ENCODE measurements around the gene DEDD. TPM values are rescaled to one million over a fixed set of nuclear protein-coding genes. Genes with fewer than 3 reads are reported as not detected.

The DEDD gene
- total RNA-seq, 1 donor from 2014 or later, result 40.9 TPM

DNA sequence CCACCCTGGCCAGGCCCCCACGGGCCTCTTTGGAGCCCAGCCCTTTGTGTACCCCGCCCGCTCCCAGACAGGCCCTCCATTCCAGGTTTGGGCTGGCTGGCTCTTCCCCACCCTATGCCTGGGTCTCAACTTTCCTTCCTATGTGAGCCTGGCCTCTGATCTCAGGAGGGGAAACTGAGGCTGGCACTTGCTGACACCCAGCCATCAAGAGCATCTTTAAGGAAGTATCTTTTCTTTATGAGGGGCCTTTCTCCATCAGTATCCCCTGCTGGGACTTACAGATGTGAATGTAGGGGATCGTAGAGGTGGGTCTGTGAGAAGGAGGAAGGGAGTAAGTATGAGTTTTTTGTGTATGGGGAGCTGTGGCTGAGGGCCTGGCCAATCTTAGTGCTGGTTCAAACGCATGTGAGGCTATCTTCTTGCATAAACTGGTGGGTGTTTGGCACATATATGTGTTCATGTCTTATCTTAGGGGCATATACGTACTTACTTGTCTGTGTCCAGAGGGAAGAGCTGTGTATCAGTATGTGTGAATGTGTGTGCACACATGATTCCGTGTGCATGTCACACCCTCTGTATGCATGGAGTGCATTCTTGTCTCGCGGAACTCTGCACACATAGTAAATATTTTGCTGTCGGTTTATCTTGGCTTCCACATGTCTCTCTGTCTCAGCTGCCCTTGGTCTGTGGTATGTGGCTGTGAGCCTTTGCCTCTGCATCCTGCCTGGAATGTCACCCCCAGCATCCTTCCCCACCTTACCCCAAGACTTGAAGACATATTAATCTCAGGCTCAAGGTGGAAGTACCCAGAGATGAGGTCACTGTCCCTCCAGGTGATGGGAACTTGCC, 48.5 kb downstream of the DEDD start:
- H3K9me3 ChIP-seq (ENCODE audit: insufficient read depth, low read depth, low read length), result no peaks in the 10 kb centered on the region
- no peak for TF ChIP-seq EZH2 (IDR thresholded peaks at IDR 0.05; ENCODE audit: insufficient read depth, low read length)
- TF ChIP-seq, protein P1, sequence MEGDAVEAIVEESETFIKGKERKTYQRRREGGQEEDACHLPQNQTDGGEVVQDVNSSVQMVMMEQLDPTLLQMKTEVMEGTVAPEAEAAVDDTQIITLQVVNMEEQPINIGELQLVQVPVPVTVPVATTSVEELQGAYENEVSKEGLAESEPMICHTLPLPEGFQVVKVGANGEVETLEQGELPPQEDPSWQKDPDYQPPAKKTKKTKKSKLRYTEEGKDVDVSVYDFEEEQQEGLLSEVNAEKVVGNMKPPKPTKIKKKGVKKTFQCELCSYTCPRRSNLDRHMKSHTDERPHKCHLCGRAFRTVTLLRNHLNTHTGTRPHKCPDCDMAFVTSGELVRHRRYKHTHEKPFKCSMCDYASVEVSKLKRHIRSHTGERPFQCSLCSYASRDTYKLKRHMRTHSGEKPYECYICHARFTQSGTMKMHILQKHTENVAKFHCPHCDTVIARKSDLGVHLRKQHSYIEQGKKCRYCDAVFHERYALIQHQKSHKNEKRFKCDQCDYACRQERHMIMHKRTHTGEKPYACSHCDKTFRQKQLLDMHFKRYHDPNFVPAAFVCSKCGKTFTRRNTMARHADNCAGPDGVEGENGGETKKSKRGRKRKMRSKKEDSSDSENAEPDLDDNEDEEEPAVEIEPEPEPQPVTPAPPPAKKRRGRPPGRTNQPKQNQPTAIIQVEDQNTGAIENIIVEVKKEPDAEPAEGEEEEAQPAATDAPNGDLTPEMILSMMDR (IDR thresholded peaks at IDR 0.05; ENCODE audit: insufficient read depth, low read depth, low read length), result no peak
- peak overlapping the region; percentile 38 for H3K9ac ChIP-seq (ENCODE audit: low read length)
- FAIRE-seq, result no peak
- H2AFZ ChIP-seq (ENCODE audit: low read depth, low read length), result peak overlapping the region; percentile 58
- peaks cover 35% of the 10 kb centered on the region for H3K4me1 ChIP-seq (ENCODE audit: insufficient read depth, low read length)
- no peaks in the 10 kb centered on the region for H3K79me2 ChIP-seq (ENCODE audit: insufficient read depth, low read length)
- peaks cover 3% of the 10 kb centered on the region for H3K9me3 Mint-ChIP-seq (ENCODE audit: unreplicated experiment)
- no peaks in the 10 kb centered on the region for H3K27me3 Mint-ChIP-seq (ENCODE audit: low read depth, unreplicated experiment)
- H3K4me1 Mint-ChIP-seq (ENCODE audit: low read depth, unreplicated experiment), result peaks cover 69% of the 10 kb centered on the region
- peak overlapping the region; percentile 55 for H3K4me2 ChIP-seq (ENCODE audit: low read length)
- no peak overlapping the region for H3K4me3 ChIP-seq (ENCODE audit: insufficient read depth, low read depth, low read length)
- peak overlapping the region; percentile 89 for H3K27ac Mint-ChIP-seq (ENCODE audit: unreplicated experiment)
- H3K36me3 Mint-ChIP-seq (ENCODE audit: low read depth, unreplicated experiment), result no peaks in the 10 kb centered on the region
- H4K20me1 ChIP-seq (ENCODE audit: insufficient read depth, low read length), result no peaks in the 10 kb centered on the region
- peak; percentile 39 for DNase-seq (ENCODE audit: low read depth)
- no peak overlapping the region for H3K4me3 Mint-ChIP-seq (ENCODE audit: unreplicated experiment)
- H3K27ac ChIP-seq (ENCODE audit: low read depth, low read length), result peak overlapping the region; percentile 58
- no peaks in the 10 kb centered on the region for H3K36me3 ChIP-seq (ENCODE audit: insufficient read depth, low read length)
- no peaks in the 10 kb centered on the region for H3K27me3 ChIP-seq (ENCODE audit: insufficient read depth, low read length)

DNA sequence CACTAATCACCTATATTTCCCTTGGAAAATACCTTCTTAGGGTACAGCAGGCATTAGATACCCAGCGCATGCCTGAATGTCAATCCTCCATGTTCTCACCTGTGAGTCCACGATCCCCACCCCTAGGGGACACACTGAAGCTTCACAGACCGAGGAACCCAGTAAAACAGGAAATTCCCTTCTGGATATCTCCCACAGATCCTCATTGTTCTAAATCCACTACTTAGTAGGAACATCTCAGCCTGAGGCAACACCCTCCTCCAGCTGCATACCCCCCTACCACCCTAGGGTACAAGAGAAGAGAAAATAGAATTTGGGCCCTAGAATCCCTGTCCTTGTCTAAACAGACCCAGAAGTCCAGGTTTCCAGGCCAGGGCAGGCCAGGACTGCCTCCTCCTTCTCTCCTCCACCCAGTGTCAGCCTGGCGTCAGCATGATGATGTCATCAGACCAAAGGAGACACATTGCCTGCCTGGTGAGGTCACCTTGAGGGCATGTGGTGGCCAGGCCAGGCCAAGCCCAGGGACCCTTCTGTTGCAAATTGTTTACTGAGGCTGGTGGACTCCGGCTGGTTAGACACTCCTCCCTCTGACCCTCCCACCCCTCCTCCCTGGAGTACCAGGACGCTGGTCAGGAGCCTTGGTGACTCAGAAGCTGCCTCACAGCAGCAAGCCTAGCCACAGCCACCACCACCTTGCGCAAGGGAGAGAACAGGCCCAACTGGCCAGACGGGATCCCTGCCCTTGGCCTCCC, 49.3 kb downstream of the DEDD start:
- H3K9me3 Mint-ChIP-seq (ENCODE audit: unreplicated experiment), result peaks cover 4% of the 10 kb centered on the region
- Histone ChIP-seq H3K27me3 (ENCODE audit: insufficient read depth, low read length) (no peaks in the 10 kb centered on the region), H3K36me3 (ENCODE audit: insufficient read depth, low read length) (no peaks in the 10 kb centered on the region), H2AFZ (ENCODE audit: low read depth, low read length) (peak overlapping the region; percentile 58), H3K9ac (ENCODE audit: low read length) (peak overlapping the region; percentile 30), H3K4me3 (ENCODE audit: insufficient read depth, low read depth, low read length) (no peak overlapping the region), H3K4me1 (ENCODE audit: insufficient read depth, low read length) (peaks cover 35% of the 10 kb centered on the region), H4K20me1 (ENCODE audit: insufficient read depth, low read length) (no peaks in the 10 kb centered on the region), H3K9me3 (ENCODE audit: insufficient read depth, low read depth, low read length) (no peaks in the 10 kb centered on the region), H3K4me2 (ENCODE audit: low read length) (peak overlapping the region; percentile 55), H3K27ac (ENCODE audit: low read depth, low read length) (peak overlapping the region; percentile 58), H3K79me2 (ENCODE audit: insufficient read depth, low read length) (no peaks in the 10 kb centered on the region)
- FAIRE-seq (no peak), DNase-seq (ENCODE audit: low read depth) (peak; percentile 89)
- H3K27ac Mint-ChIP-seq (ENCODE audit: unreplicated experiment), result peak overlapping the region; percentile 89
- H3K36me3 Mint-ChIP-seq (ENCODE audit: low read depth, unreplicated experiment), result no peaks in the 10 kb centered on the region
- H3K27me3 Mint-ChIP-seq (ENCODE audit: low read depth, unreplicated experiment), result no peaks in the 10 kb centered on the region
- TF ChIP-seq, protein P1 (IDR thresholded peaks at IDR 0.05; ENCODE audit: insufficient read depth, low read depth, low read length), result no peak
- no peak for TF ChIP-seq EZH2 (IDR thresholded peaks at IDR 0.05; ENCODE audit: insufficient read depth, low read length)
- H3K4me1 Mint-ChIP-seq (ENCODE audit: low read depth, unreplicated experiment), result peaks cover 61% of the 10 kb centered on the region
- peak overlapping the region; percentile 28 for H3K4me3 Mint-ChIP-seq (ENCODE audit: unreplicated experiment)
